ENCODE results near the gene FBLN2. TPM values are rescaled to one million over a fixed set of nuclear protein-coding genes. Genes with fewer than 3 reads are reported as not detected.

Gene FBLN2
- total RNA-seq, 1 donor from 2014 or later = 9.4 TPM

- no peak for DNase-seq (ENCODE audit: low read depth)
These were observed 56.6 kb downstream of the FBLN2 start for GRCh38 chr3:13605555-13605954.

GRCh38 chr3:13607821-13608597 is 59.1 kb downstream of the FBLN2 start:
- no peak for DNase-seq (ENCODE audit: low read depth)

DNA sequence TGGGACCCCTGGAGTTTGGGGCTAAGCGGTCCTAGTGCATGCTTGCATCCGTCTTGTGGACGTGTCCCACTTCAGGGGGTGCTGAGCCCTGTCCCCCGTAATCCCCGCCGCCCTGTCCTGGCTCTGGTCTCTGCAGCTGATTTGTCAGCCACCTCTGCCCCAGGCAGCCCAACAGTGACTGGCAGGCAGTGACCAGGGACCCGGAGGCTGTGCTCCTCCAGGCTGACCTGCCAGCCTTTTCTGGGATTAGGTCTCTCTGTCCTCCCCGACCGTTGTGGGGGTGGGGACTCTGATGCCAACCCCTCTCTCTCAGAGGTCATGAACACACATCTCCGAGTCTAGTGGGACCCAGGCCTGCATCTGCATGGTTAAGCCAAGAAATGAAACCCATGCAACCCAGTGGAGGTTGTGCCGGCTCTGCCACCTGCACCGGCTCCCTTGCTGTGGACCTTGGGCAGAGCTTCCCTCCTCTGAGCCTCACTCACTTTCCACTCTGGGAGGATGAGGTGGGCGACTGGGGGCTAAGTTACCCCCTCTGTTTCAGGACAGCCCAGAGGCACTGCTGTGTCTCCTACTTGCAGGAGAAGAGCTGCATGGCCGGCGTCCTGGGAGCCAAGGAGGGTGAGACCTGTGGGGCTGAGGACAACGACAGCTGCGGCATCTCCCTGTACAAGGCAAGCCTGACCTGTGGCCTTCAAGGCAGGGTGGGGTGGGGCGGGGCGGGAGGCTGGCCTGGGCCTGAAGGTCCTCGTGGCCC is 60.2 kb downstream of the FBLN2 start:
- DNase-seq (ENCODE audit: low read depth) = no peak

- DNase-seq (ENCODE audit: low read depth) = no peak
These were observed 61.2 kb downstream of the FBLN2 start for GRCh38 chr3:13610006-13610570.

GRCh38 chr3:13611221-13611620 is 62.3 kb downstream of the FBLN2 start:
- DNase-seq (ENCODE audit: low read depth) = no peak

- DNase-seq (ENCODE audit: low read depth) = peak; percentile 9
These were observed 63.9 kb downstream of the FBLN2 start for GRCh38 chr3:13612829-13613228.

GRCh38 chr3:13613343-13614190 is 64.6 kb downstream of the FBLN2 start:
- DNase-seq (ENCODE audit: low read depth) = no peak

GRCh38 chr3:13614607-13615006 is 65.7 kb downstream of the FBLN2 start:
- no peak for DNase-seq (ENCODE audit: low read depth)

DNA sequence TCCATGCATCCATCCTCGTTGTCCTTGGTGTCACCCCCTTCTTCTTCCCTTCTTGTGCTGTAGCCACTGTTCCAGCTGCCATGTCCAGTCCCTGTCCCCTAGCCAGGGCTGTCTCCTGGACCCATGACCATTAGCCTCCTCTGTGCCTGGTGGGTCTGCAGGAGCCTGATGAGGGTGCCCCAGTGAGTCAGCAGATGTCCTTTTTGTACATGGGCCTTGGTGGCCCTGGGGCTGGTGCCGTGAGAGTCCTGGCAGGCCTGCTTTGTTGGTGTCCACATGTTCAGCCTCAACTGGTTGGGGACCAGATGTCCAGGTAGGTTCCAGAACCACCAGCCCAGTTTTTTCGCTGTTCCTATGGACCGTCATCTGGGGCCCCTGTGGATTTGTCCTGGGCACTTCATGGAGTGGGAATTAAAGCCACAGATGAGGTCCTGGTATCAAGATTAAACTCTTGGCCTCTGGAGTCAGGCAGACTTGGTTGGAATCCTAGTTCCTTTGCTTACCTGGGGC is 66.1 kb downstream of the FBLN2 start:
- no peak for DNase-seq (ENCODE audit: low read depth)

- DNase-seq (ENCODE audit: low read depth) = no peak
These were observed 67.4 kb downstream of the FBLN2 start for GRCh38 chr3:13616359-13616758.

GRCh38 chr3:13617097-13617738 is 68.3 kb downstream of the FBLN2 start:
- DNase-seq (ENCODE audit: low read depth) = no peak

GRCh38 chr3:13617981-13618380 is 69.1 kb downstream of the FBLN2 start:
- no peak for DNase-seq (ENCODE audit: low read depth)

- DNase-seq (ENCODE audit: low read depth) = no peak
These were observed 69.9 kb downstream of the FBLN2 start for GRCh38 chr3:13618836-13619235.

GRCh38 chr3:13619661-13620230 is 70.8 kb downstream of the FBLN2 start:
- no peak for DNase-seq (ENCODE audit: low read depth)

- no peak for DNase-seq (ENCODE audit: low read depth)
These were observed 71.4 kb downstream of the FBLN2 start for GRCh38 chr3:13620281-13620680.

- no peak for DNase-seq (ENCODE audit: low read depth)
These were observed 71.9 kb downstream of the FBLN2 start for GRCh38 chr3:13620776-13621365.

GRCh38 chr3:13621381-13622221 is 72.7 kb downstream of the FBLN2 start:
- no peak for DNase-seq (ENCODE audit: low read depth)

- DNase-seq (ENCODE audit: low read depth) = no peak
These were observed 73.4 kb downstream of the FBLN2 start for GRCh38 chr3:13622356-13622755.

- no peak for DNase-seq (ENCODE audit: low read depth)
These were observed 74.3 kb downstream of the FBLN2 start for GRCh38 chr3:13623101-13623654.

Measured in renal cortical epithelial cell (primary cell).